Measurements from ENCODE around the gene SPANXA2.
"Not testable (repeated sequence)": the region's sequence is repeated elsewhere in the genome, so short reads cannot be mapped to it uniquely, and the experiment has no call there.

SPANXA2 gene

GRCh38 chrX:141589408-141589807, at the start of gene SPANXA2:
SPANXA2 (plus strand) TSS chrX:141589708; CDS start chrX:141589768, 60 bp downstream.
- DNase-seq (ENCODE audit: low spot score); CTCF ChIA-PET; H3K27ac ChIP-seq; POLR2A ChIA-PET (ENCODE audit: low non-redundant PET): not testable (repeated sequence)

GRCh38 chrX:141542551-141542950, 47.0 kb upstream of the SPANXA2 start:
- H3K27ac ChIP-seq; POLR2A ChIA-PET (ENCODE audit: low non-redundant PET); DNase-seq (ENCODE audit: low spot score); CTCF ChIA-PET: not testable (repeated sequence)

GRCh38 chrX:141584638-141585037, 4.9 kb upstream of the SPANXA2 start, which contains the start of gene SPANXA1:
SPANXA1 (minus strand) TSS chrX:141584738; CDS start chrX:141584678, 60 bp downstream.
- CTCF ChIA-PET; H3K27ac ChIP-seq; DNase-seq (ENCODE audit: low spot score); POLR2A ChIA-PET (ENCODE audit: low non-redundant PET): not testable (repeated sequence)

GRCh38 chrX:141609111-141609510, 19.6 kb downstream of the SPANXA2 start:
- no peak overlapping the region for H3K27ac ChIP-seq
- DNase-seq (ENCODE audit: low spot score) = no peak
- TF ChIP-seq CTCF (conservative IDR thresholded peaks at IDR 0.05; ENCODE audit: low read depth) = no peak
- POLR2A ChIA-PET (ENCODE audit: low non-redundant PET) = no interaction called here
- CTCF ChIA-PET = no interaction called here

- no peak for DNase-seq (ENCODE audit: low spot score)
- ChIA-PET CTCF (no interaction called here), POLR2A (ENCODE audit: low non-redundant PET) (no interaction called here)
- no peak for TF ChIP-seq CTCF (conservative IDR thresholded peaks at IDR 0.05; ENCODE audit: low read depth)
- no peak overlapping the region for H3K27ac ChIP-seq
Measured at GRCh38 chrX:141619336-141619735, 29.8 kb downstream of the SPANXA2 start.

- H3K27ac ChIP-seq = no peak overlapping the region
- ChIA-PET POLR2A (ENCODE audit: low non-redundant PET) (no interaction called here), CTCF (interaction anchor here (0.7 kb wide), 1 partner anchor 20 kb away, joined by 3 read pairs; no protein-coding TSS in a partner anchor)
- no peak for TF ChIP-seq CTCF (conservative IDR thresholded peaks at IDR 0.05; ENCODE audit: low read depth)
- peak; percentile 0 for DNase-seq (ENCODE audit: low spot score)
Measured at GRCh38 chrX:141632124-141632523, 42.6 kb downstream of the SPANXA2 start.

GRCh38 chrX:141638550-141638949, 49.0 kb downstream of the SPANXA2 start:
- ChIA-PET CTCF (no interaction called here), POLR2A (ENCODE audit: low non-redundant PET) (no interaction called here)
- H3K27ac ChIP-seq = no peak overlapping the region
- TF ChIP-seq CTCF (conservative IDR thresholded peaks at IDR 0.05; ENCODE audit: low read depth) = no peak
- no peak for DNase-seq (ENCODE audit: low spot score)

Data from RWPE1 (cell line).